Epidermal melanocyte (primary cell): Measurements from ENCODE around the gene LDAH.

Source experiments
- DNase-seq: peaks from one replicate; pipeline ENCODE4 v3.0.0; 2011; ENCODE audit warnings: low spot score; ENCODE audit not compliant: insufficient read length

LDAH gene

GRCh38 chr2:20668451-20668850 is 154.4 kb downstream of the LDAH start:
- no peak for DNase-seq

DNA sequence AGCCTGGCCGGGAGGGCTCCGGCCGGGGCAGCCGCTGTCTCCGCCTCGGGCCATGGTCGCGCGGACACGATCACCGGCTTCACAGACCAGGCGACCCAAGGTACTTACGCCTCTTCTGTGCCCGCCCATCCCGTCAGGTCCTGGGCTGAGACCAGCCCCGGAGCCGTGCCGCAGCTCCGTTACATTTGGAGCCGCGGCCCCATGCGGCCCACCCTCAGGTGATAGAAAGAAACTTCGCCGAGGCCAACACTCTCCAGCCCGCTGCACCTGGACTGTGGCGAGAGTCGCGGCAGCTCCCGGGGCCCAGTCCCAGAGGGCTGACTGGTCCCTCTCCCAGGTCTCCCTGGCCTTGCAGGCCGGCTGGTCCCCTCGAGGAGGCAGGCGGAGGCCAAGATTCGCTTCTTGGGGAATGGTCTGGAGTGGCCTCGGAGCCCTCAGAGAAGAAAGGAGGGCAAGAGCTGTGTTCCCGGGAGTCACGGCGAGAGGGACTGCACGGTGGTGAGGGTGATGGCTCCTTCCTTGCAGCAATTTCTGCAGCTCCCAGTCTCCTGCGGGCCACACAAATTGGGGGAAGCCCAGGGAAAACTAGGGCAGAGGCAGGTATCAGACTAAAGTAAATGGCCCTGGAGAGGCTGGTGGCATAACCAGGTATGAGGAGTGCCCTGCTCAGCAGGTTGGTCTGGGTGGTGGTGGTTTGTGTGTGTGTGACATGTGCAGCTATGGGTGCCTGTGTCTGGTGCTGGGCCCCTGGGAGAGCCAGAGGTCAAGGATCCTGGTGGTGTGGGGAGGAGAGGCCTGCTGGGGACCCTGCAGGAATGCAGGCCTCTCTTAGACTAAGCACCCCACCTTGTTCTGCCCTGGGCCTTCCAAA is 155.1 kb downstream of the LDAH start:
- no peak for DNase-seq

DNA sequence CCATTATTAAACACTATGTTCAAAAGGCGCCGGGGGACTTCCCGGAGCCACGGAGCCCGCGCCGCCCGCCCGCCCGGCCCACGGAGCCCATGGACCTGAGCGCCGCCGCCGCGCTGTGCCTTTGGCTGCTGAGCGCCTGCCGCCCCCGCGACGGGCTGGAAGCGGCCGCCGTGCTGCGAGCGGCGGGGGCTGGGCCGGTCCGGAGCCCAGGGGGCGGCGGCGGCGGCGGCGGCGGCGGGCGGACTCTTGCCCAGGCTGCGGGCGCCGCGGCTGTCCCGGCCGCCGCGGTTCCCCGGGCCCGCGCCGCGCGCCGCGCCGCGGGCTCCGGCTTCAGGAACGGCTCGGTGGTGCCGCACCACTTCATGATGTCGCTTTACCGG is 155.8 kb downstream of the LDAH start:
- DNase-seq = no peak

GRCh38 chr2:20666304-20667150 is 156.4 kb downstream of the LDAH start, which contains the start of gene GDF7:
Gene GDF7 (plus strand): TSS chr2:20667144. CDS start chr2:20667240, 96 bp downstream.
- no peak for DNase-seq

DNA sequence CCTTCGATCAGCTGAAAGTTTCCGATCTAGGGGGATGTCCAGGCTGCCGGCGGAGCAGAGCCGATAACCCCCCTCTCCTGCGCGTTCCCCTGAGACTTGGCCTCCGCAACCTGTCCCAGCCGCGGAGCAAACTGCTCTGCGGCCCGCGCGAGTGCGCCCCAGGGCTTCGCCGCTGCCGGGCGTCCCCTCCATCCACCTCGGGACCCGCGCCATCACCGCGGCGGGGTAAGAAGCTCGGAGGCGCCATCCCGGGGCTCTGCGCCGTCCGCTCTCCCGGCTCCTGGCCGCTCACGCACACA is 156.9 kb downstream of the LDAH start:
- no peak for DNase-seq

DNA sequence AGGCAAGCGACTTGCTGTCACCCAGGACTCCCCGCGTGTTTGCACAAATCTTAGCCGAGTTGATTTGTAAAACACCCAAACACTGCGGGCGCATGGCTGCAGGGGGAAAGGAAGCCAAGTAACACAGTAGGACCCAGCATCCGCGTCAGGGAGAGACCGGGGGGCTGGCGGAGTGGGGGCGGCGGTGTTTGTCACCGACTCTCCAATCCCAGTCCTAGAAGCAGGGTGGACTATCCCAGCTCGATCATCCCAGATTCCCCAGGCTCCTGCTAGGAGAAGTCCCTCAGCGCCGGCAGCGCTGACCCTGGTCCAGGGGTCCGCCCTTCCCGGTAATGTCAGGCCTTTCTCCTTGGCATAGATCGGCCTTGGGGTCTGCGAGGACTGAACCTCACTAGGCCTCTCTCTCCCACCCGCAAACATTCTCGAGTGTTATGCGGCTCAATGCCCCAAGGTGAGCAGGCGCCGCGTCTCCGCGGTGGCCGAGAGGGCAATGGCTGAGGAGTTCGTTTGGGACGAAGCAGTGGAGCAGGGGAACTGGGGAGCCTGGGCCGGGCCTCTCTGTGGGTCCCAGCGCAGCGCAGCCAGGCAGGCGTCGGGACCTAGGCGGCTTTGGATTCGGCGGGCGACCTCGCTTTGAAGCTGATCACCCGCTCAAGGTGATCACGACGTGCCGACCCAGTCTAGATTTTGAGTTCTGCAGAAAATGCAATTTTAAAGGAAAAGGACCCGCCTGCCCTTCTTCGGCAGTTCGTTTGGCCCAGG is 157.5 kb downstream of the LDAH start:
- DNase-seq = no peak

GRCh38 chr2:20664431-20665242 is 158.3 kb downstream of the LDAH start:
- no peak for DNase-seq

DNA sequence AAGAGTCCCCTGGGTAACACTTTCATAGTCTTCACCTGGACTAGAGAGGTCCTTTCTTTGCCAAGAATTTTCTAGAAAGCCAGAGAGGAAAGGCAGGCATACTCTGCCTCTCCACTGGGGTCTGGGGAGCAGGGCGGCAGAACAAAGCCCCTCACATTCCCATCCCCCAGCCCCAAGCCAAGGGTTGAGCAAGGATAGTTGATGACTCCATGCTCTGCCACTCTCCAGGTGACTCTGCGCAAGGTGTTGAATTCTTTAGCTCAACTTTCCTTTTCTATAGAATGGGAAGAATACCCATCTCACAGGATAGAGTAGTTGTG is 158.9 kb downstream of the LDAH start:
- DNase-seq = no peak

- DNase-seq = no peak
Observed at GRCh38 chr2:20663196-20664070, 159.5 kb downstream of the LDAH start.

DNA sequence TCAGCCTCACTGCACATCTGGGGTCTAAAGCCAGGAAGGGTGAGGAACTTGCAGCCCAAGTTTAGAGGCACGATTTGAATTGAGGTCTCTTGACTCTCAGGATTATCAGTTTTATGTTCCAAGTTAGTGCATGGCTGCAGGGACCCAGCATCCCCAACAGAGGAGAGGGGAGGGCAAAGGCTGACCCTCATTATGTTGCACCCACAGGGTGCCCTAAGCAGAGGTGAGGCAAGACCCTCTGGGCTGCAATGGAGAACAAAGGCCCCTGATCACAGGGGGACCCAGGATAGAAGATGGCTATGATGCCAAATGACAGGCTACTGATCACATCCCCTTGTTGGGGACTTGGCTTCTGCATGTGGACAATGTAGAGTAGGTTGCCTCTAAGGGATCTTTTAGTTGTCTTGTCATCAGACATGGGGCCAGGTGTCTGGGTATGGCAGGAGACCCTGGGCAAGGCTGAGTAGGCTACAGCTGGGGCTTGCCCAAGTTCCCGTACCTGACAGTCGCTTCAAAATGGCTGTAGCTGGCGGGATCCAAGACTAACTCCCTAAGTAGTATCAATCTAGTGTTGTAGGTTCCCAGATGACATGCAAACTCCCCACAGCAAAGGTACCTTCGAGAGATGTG is 160.5 kb downstream of the LDAH start:
- no peak for DNase-seq

DNA sequence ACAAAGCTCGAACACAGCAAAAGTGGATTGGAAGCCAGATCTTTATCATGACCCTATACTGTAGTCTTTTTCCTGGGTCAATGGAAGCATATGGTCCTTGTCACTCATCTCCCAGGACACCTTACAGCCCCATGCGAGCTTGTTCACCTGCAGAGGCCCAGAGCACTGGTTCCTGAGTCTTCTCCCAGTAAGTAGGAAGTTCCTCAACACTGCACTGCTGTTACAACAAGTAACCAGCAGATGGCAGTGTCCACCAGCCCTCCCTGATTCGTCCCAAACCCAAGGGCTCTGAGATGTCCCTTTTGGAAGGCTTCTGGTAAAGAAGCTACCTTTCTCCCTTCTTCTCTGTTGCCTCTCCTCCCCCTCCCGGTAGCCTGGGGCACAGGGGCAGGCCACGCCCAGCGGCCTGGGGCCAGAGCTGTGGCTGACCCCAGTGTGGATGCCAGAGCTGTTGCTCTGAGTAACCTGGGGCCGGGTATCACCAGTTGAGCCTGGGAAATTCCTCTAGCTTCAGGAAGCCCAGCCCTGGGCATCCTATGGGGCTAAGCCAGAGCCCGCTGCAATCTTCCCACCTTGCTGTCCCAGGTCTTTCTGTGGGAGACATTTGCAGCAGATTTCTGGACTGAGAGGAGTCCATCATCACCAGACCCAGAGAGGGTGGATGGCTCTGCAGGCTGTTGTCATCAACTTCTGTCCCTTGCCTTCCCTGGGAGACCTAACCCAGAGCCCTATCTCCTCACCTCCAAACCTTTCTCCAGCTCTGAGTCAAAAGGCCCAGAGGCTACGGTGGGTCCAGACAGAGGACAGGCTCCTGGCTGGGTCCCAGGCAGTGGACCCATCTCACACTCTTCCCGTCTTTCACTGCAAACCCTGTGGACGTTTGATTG is 161.2 kb downstream of the LDAH start:
- peak; percentile 91 for DNase-seq

GRCh38 chr2:20660506-20661420 is 162.1 kb downstream of the LDAH start:
- no peak for DNase-seq

DNA sequence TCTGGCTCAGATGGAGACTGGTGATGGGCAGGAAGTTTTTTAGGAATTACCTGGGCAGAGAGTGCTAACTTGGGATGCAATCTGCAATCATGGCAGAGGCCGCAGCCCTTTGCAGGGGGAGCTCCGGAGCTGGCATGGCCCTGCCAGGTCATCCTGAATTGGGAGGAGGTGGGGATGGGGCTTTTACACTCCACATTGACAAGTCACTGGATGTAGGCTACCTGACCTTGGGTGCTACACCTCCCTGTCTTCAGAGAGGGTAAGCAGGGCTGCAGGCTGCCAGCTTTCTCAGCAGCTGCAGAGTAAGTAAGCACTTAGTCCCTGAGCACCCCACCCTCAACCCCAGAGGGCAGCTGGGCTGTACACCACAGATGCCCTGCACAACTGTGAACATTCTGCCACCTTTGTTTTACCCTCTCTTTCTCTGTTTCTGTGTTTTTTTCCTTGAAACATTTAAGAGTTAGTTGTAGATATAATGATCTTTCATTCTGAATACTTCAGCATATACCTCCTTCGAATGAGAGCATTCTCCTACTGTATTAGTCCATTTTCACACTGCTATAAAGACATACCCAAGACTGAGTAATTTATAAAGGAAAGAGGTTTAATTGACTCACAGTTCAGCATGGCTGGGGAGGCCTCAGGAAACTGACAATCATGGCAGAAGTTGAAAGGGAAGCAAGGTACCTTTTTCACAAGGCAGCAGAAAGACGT is 165.2 kb downstream of the LDAH start:
- DNase-seq = no peak

- DNase-seq = no peak
Observed at GRCh38 chr2:20656561-20656960, 166.3 kb downstream of the LDAH start.

GRCh38 chr2:20654535-20654813 is 168.4 kb downstream of the LDAH start:
- no peak for DNase-seq

DNA sequence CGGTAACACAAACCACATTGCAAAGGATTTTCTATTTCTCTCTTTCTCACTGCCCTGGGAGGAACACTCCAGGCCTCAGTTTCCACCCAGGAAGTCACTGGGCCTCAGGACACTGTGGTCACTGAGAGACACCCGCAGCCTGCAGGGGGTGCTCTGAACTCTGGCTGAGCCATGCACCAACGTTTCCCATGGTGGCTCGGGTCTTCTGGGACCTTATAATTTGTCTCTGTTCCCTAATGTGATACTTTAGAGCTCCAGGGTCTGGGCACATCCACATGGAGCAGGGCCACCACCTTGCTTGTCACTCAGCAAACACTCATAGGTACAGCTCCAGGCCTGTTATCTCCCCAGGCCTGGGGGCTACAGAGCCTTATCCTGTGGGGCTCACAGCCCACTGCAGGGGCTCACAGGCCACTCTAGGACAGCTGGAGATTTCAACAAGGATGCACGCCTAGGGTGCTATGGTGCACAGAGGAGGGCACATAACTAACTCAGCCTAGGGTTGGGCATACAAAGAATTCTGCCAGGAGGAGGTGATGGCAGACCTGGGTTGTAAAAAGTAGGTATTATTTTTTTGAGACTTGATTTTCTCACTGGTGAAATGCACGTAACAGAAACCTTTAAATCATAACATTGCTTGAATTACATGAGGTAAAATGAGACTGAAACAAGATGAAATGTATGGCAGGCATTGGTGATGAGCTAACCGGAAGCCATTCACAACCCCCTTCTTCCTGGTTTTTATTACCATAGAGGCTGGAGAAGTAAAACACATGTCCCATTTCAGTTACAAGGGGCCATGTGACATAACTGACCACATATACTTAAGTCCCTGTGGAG is 169.0 kb downstream of the LDAH start:
- no peak for DNase-seq
